A673 (cell line): ENCODE measurements around the gene IPPK. TPM values are rescaled to one million over a fixed set of nuclear protein-coding genes. Genes with fewer than 3 reads are reported as not detected.

ENCODE experiments used
- BruUV-seq: library from RNA; stranded (reverse); fragments of 400-500 nt; replicated peaks from 2 replicates; lab custom pipeline; 2021; lab: Mats Ljungman, UMichigan
- CTCF ChIA-PET: fragments of 300-600 bp; sonication (Branson Sonifier 250); formaldehyde crosslinking; loops from one replicate; lab custom pipeline; 2022; ENCODE audit warnings: antibody characterized with exemption; lab: Charles Lee
- POLR2A ChIA-PET: fragments of 300-600 bp; sonication (Branson Sonifier 250); formaldehyde crosslinking; loops from one replicate; lab custom pipeline; 2022; ENCODE audit warnings: antibody characterized with exemption; ENCODE audit not compliant: low non-redundant PET; lab: Charles Lee
- DNase-seq: peaks from one replicate; pipeline ENCODE4 v3.0.0-alpha.2; 2015; ENCODE audit warnings: low spot score
- H3K27ac ChIP-seq: fragments of 200-600 bp; sonication (generic); 2 replicates; pipeline ENCODE4 v1.5.1; 2016; ENCODE audit warnings: mixed run types, low read depth, mild to moderate bottlenecking, mixed read lengths, antibody characterized with exemption, low read length; ENCODE audit not compliant: poor library complexity, severe bottlenecking
- H3K27me3 ChIP-seq: fragments of 200-600 bp; sonication (generic); replicated peaks from 2 replicates; pipeline ENCODE4 v1.6.1; 2017; ENCODE audit warnings: mixed run types, low read depth, mild to moderate bottlenecking, mixed read lengths, antibody characterized with exemption, low read length; ENCODE audit not compliant: insufficient read depth, poor library complexity
- H3K36me3 ChIP-seq: fragments of 200-600 bp; sonication (generic); 2 replicates; pipeline ENCODE4 v1.6.1; 2016; ENCODE audit warnings: mixed run types, mild to moderate bottlenecking, mixed read lengths, antibody characterized with exemption, low read length; ENCODE audit not compliant: insufficient read depth, poor library complexity, severe bottlenecking
- H3K4me1 ChIP-seq: fragments of 200-600 bp; sonication (generic); 2 replicates; pipeline ENCODE4 v1.6.1; 2017; ENCODE audit warnings: mixed run types, mild to moderate bottlenecking, mixed read lengths, antibody characterized with exemption, low read length; ENCODE audit not compliant: insufficient read depth, poor library complexity, severe bottlenecking
- H3K4me3 ChIP-seq: fragments of 200-600 bp; sonication (generic); 2 replicates; pipeline ENCODE4 v1.5.1; 2016; ENCODE audit warnings: low read depth, mixed run types, mild to moderate bottlenecking, mixed read lengths, low read length; ENCODE audit not compliant: poor library complexity, severe bottlenecking
- H3K9me3 ChIP-seq: fragments of 200-600 bp; sonication (generic); 2 replicates; pipeline ENCODE4 v1.6.1; 2016; ENCODE audit warnings: mixed run types, low read depth, mild to moderate bottlenecking, mixed read lengths, antibody characterized with exemption, low read length; ENCODE audit not compliant: poor library complexity, severe bottlenecking
- CTCF ChIP-seq: fragments of 300-800, 200-600 bp; sonication (generic); conservative IDR thresholded peaks from 2 replicates; pipeline ENCODE4 v1.5.1; 2017; ENCODE audit warnings: low read depth, mild to moderate bottlenecking, antibody characterized with exemption, low read length, moderate library complexity, mixed read lengths
- EZH2 ChIP-seq: fragments of 200-600 bp; sonication (generic); IDR thresholded peaks from 2 replicates; pipeline ENCODE4 v1.6.1; 2017; ENCODE audit warnings: borderline replicate concordance, low read depth, mild to moderate bottlenecking, mixed read lengths, antibody characterized with exemption, low read length; ENCODE audit not compliant: poor library complexity, severe bottlenecking
- intact Hi-C: fragments of 100-400 bp; cut with micrococcal nuclease; formaldehyde crosslinking; loops from one replicate; pipeline ENCODE4 v1.10.0; 2022; ENCODE audit not compliant: unreplicated experiment
- total RNA-seq: library from RNA; stranded (reverse); gene quantifications from 2 replicates; pipeline ENCODE4 v1.2.3, GENCODE V29; 2021

Gene IPPK
- total RNA-seq, 1 experiment from 2014 or later, result 14.0 TPM

GRCh38 chr9:92635760-92636159 is 34.2 kb downstream of the IPPK start:
- H3K36me3 ChIP-seq, result peaks cover 36% of the 10 kb centered on the region
- no peak overlapping the region for H3K4me3 ChIP-seq
- DNase-seq, result no peak
- ChIA-PET CTCF (interaction anchor here (0.8 to 1.8 kb wide), 2 partner anchors 25 to 308 kb away, joined by 4 to 9 read pairs; no protein-coding TSS in a partner anchor), POLR2A (no interaction called here)
- no TSS peak for BruUV-seq
- no peaks in the 10 kb centered on the region for H3K9me3 ChIP-seq
- no peak overlapping the region for H3K27ac ChIP-seq
- H3K4me1 ChIP-seq, result no peaks in the 10 kb centered on the region
- TF ChIP-seq EZH2 (no peak), CTCF (no peak)
- H3K27me3 ChIP-seq, result no peaks in the 10 kb centered on the region
- intact Hi-C loops, result no loop called here

GRCh38 chr9:92634712-92635605 is 35.0 kb downstream of the IPPK start:
- CTCF ChIA-PET, result interaction anchor here (0.5 to 1.8 kb wide), 4 partner anchors 10 to 307 kb away, joined by 4 to 9 read pairs (median 4); no protein-coding TSS in a partner anchor
- H3K27ac ChIP-seq, result no peak overlapping the region
- POLR2A ChIA-PET, result no interaction called here
- H3K9me3 ChIP-seq, result no peaks in the 10 kb centered on the region
- no peaks in the 10 kb centered on the region for H3K27me3 ChIP-seq
- no peaks in the 10 kb centered on the region for H3K4me1 ChIP-seq
- BruUV-seq, result no TSS peak
- TF ChIP-seq EZH2 (no peak), CTCF (peak; percentile 93)
- peak; percentile 66 for DNase-seq
- peaks cover 36% of the 10 kb centered on the region for H3K36me3 ChIP-seq
- H3K4me3 ChIP-seq, result no peak overlapping the region
- intact Hi-C loops, result loop anchor here (1.0 to 5.0 kb wide), 3 partner anchors 293 to 493 kb away; no protein-coding TSS in a partner anchor

- no peaks in the 10 kb centered on the region for H3K4me1 ChIP-seq
- TF ChIP-seq EZH2 (no peak), CTCF (no peak)
- H3K9me3 ChIP-seq, result no peaks in the 10 kb centered on the region
- no TSS peak for BruUV-seq
- POLR2A ChIA-PET, result no interaction called here
- no peaks in the 10 kb centered on the region for H3K27me3 ChIP-seq
- intact Hi-C loops, result loop anchor here (1.0 to 5.0 kb wide), 3 partner anchors 291 to 491 kb away; no protein-coding TSS in a partner anchor
- no peak overlapping the region for H3K4me3 ChIP-seq
- H3K36me3 ChIP-seq, result peaks cover 36% of the 10 kb centered on the region
- DNase-seq, result no peak
- H3K27ac ChIP-seq, result no peak overlapping the region
- CTCF ChIA-PET, result interaction anchor here (1.4 to 1.8 kb wide), 2 partner anchors 291 to 306 kb away, joined by 4 to 9 read pairs; no protein-coding TSS in a partner anchor
These were observed 36.2 kb downstream of the IPPK start for GRCh38 chr9:92633614-92634278.
